ENCODE data around the gene ABCE1.

- TF ChIP-seq CTCF (conservative IDR thresholded peaks at IDR 0.05; ENCODE audit: low read length): no peak
- TF ChIP-seq EZH2phosphoT487 (IDR thresholded peaks at IDR 0.05; ENCODE audit: borderline replicate concordance, low read depth, low read length): no peak
Observed at GRCh38 chr4:145055533-145056257, 42.4 kb upstream of the ABCE1 start.

Measured in OCI-LY7 (cell line).